Prostate gland (tissue), 2 donors: ENCODE data around the gene ASIC1.

Experiments used
- CTCF ChIP-seq, 4 experiments: fragments of 200-600 bp in 2 of 4; fragments of 450-650 bp in 2 of 4; sonication (generic) in 2 of 4; IDR thresholded peaks; 1 replicate in 3 of 4; 2 replicates in 1 of 4; pipeline ENCODE4 v1.5.1; 2016 to 2019; ENCODE audit warnings: antibody characterized with exemption in 4 of 4, mild to moderate bottlenecking in 2 of 4, moderate library complexity in 2 of 4
- POLR2A ChIP-seq: fragments of 450-650 bp; IDR thresholded peaks from one replicate; pipeline ENCODE4 v1.6.1; 2016; ENCODE audit warnings: antibody characterized with exemption, mild to moderate bottlenecking

DNA sequence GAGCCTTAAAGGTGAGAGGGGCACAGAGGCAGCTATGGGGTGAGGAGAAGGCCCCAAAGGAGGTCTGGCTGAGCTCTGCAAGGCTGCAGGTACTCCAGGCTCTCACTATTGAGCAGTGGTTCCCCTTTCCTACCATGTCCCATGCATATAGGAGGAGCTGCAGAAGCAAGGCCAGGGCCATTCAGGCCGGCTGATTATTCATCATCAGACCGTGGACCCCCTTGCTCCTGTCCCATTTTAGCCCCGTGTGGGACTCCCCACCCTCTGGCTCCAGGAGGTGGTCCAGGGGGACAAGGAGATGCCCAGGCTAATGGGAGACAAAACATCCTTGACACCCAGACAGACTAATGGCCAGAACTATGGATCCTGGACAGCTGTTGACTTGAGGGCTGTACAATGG lies 49.5 kb downstream of the ASIC1 start:
- TF ChIP-seq POLR2A (no peak), CTCF (IDR thresholded peaks at IDR 0.05) (no peak)
